Measurements from ENCODE around the gene FHIT. TPM values are rescaled to one million over a fixed set of nuclear protein-coding genes. Genes with fewer than 3 reads are reported as not detected.

Gene FHIT
- total RNA-seq, 1 donor from 2014 or later: 16.1 TPM

GRCh38 chr3:60920519-60920918, 330.7 kb downstream of the FHIT start:
- Mint-ChIP-seq H3K4me1 (ENCODE audit: low read depth) (no peaks in the 10 kb centered on the region), H3K27me3 (no peaks in the 10 kb centered on the region), H3K27ac (no peak overlapping the region), H3K36me3 (ENCODE audit: insufficient read depth) (peaks cover 3% of the 10 kb centered on the region), H3K9me3 (ENCODE audit: low read depth) (peaks cover 11% of the 10 kb centered on the region), H3K4me3 (ENCODE audit: low read depth) (no peak overlapping the region)
- TF ChIP-seq CTCF (IDR thresholded peaks at IDR 0.05; ENCODE audit: unreplicated experiment): no peak
- no peak for DNase-seq (ENCODE audit: low spot score, unreplicated experiment)

- H3K27me3 Mint-ChIP-seq: no peaks in the 10 kb centered on the region
- H3K27ac Mint-ChIP-seq: no peak overlapping the region
- H3K36me3 Mint-ChIP-seq (ENCODE audit: insufficient read depth): no peaks in the 10 kb centered on the region
- no peak for TF ChIP-seq CTCF (IDR thresholded peaks at IDR 0.05; ENCODE audit: unreplicated experiment)
- peaks cover 3% of the 10 kb centered on the region for H3K9me3 Mint-ChIP-seq (ENCODE audit: low read depth)
- no peaks in the 10 kb centered on the region for H3K4me1 Mint-ChIP-seq (ENCODE audit: low read depth)
- H3K4me3 Mint-ChIP-seq (ENCODE audit: low read depth): no peak overlapping the region
- DNase-seq (ENCODE audit: low spot score, unreplicated experiment): no peak
These were observed 332.0 kb downstream of the FHIT start for GRCh38 chr3:60919296-60919695.

GRCh38 chr3:60917141-60917540, 334.1 kb downstream of the FHIT start:
- Mint-ChIP-seq H3K4me3 (ENCODE audit: low read depth) (no peak overlapping the region), H3K27ac (no peak overlapping the region), H3K9me3 (ENCODE audit: low read depth) (no peaks in the 10 kb centered on the region), H3K4me1 (ENCODE audit: low read depth) (no peaks in the 10 kb centered on the region), H3K36me3 (ENCODE audit: insufficient read depth) (no peaks in the 10 kb centered on the region), H3K27me3 (no peaks in the 10 kb centered on the region)
- no peak for TF ChIP-seq CTCF (IDR thresholded peaks at IDR 0.05; ENCODE audit: unreplicated experiment)
- no peak for DNase-seq (ENCODE audit: low spot score, unreplicated experiment)

GRCh38 chr3:60916546-60916945, 334.7 kb downstream of the FHIT start:
- no peak for DNase-seq (ENCODE audit: low spot score, unreplicated experiment)
- no peaks in the 10 kb centered on the region for H3K36me3 Mint-ChIP-seq (ENCODE audit: insufficient read depth)
- H3K27ac Mint-ChIP-seq: no peak overlapping the region
- H3K27me3 Mint-ChIP-seq: no peaks in the 10 kb centered on the region
- H3K4me3 Mint-ChIP-seq (ENCODE audit: low read depth): no peak overlapping the region
- H3K9me3 Mint-ChIP-seq (ENCODE audit: low read depth): no peaks in the 10 kb centered on the region
- no peaks in the 10 kb centered on the region for H3K4me1 Mint-ChIP-seq (ENCODE audit: low read depth)
- TF ChIP-seq CTCF (IDR thresholded peaks at IDR 0.05; ENCODE audit: unreplicated experiment): no peak

- no peak overlapping the region for H3K4me3 Mint-ChIP-seq (ENCODE audit: low read depth)
- TF ChIP-seq CTCF (IDR thresholded peaks at IDR 0.05; ENCODE audit: unreplicated experiment): no peak
- no peaks in the 10 kb centered on the region for H3K36me3 Mint-ChIP-seq (ENCODE audit: insufficient read depth)
- H3K4me1 Mint-ChIP-seq (ENCODE audit: low read depth): peaks cover under 1% of the 10 kb centered on the region
- no peak for DNase-seq (ENCODE audit: low spot score, unreplicated experiment)
- no peaks in the 10 kb centered on the region for H3K27me3 Mint-ChIP-seq
- H3K27ac Mint-ChIP-seq: no peak overlapping the region
- H3K9me3 Mint-ChIP-seq (ENCODE audit: low read depth): peaks cover under 1% of the 10 kb centered on the region
These were observed 337.8 kb downstream of the FHIT start for GRCh38 chr3:60913474-60913873.
